GM21360 (cell line): ENCODE measurements around the gene ATP2C2.

Source experiments
- ATAC-seq: cut with Tn5 transposase; IDR thresholded peaks from one replicate; pipeline ENCODE4 v1.9.1; 2021; ENCODE audit warnings: mild to moderate bottlenecking, moderate library complexity; ENCODE audit not compliant: unreplicated experiment

Gene ATP2C2

DNA sequence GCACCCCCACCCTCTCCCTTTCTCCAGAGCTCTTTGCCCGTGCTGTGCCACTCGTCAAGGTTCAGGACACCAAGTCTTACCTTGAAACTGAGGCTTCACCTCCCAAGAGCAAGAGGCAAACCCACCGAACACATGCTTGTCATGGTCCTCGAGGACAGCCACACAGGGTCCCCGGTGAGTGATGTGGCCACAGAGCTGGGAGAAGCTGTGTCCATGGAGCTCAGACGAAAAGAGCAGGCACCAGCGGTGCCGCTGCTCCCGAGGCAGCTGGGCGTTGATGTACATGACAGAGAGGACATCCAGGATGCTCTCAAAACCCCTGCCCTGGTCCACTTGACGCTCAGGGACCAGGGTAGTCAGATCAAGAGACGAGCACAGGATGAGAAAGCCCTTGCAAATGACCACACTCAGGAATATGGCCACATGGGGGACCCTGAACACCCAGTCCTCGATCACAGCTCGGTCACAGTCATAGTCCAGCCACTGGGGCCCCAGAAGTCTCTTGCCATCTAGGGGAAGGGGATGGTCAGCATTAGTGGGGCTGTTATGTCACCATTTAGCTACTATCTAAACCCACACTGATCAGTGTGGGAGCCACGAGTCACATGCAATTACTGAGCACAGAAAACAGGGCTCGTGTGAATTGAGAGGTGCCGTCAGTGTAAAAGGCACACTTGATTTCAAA lies 118.4 kb downstream of the ATP2C2 start:
- ATAC-seq = no peak

DNA sequence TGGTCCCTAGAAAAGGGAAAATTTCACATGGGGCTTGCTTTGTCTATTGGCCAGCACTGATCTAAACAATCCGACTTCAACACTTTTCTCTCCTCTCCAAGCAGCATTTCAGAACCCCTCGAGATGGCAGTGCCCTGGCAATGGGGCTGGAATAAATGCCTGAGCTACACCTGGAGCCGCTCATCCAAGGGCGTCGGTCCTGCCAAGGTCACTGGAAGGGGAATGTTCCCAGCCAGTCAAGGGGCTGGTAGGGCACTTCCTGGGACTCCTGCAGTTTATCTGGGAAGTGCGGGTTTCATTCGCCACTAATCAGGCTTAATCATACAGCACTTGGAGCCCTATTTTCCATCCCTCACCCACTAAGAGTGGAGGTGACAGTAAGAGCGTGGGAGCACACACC lies 119.0 kb downstream of the ATP2C2 start:
- no peak for ATAC-seq

DNA sequence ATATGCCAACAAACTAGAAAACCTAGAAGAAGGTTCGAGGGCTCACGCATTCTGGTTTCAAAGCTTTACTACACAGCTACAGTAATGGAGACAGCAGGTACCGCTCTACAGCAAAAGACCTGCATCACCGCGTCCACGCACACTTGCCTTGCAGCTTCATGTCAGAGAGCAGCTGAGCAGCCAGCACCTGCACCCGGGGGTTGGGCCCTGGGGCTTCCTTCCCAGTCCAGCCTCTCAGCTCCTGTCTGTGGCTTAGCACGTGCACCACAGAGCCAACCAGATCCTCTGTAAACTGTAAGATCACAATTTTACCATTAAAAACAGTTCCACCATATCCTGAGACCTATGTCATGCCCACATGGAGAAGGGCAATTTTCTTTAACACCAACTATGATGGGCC lies 120.8 kb downstream of the ATP2C2 start:
- no peak for ATAC-seq

DNA sequence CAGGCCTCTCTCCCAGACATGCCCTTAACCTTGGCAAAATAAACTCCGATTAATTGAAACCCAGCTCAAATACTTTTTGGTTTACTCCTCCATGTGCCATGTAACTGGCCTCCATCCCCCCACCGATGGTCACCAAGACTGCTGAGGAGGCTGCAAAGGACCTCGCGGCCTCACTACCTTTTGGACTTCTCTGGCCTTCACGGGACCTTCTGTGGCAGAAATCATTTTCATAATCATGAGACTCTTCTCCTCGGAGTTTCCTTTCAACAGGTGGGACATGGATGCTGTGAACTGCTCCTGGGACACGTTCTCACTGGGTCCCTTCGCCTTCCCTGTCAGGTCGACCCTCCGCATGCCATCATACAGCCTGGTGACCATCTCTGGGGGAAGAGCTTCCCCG lies 127.2 kb downstream of the ATP2C2 start:
- no peak for ATAC-seq

GRCh38 chr16:84496991-84497390 lies 128.7 kb downstream of the ATP2C2 start:
- ATAC-seq = no peak

- ATAC-seq = no peak
These were observed 129.3 kb downstream of the ATP2C2 start for GRCh38 chr16:84497418-84498222.

GRCh38 chr16:84498223-84498610 lies 129.9 kb downstream of the ATP2C2 start:
- ATAC-seq = no peak

DNA sequence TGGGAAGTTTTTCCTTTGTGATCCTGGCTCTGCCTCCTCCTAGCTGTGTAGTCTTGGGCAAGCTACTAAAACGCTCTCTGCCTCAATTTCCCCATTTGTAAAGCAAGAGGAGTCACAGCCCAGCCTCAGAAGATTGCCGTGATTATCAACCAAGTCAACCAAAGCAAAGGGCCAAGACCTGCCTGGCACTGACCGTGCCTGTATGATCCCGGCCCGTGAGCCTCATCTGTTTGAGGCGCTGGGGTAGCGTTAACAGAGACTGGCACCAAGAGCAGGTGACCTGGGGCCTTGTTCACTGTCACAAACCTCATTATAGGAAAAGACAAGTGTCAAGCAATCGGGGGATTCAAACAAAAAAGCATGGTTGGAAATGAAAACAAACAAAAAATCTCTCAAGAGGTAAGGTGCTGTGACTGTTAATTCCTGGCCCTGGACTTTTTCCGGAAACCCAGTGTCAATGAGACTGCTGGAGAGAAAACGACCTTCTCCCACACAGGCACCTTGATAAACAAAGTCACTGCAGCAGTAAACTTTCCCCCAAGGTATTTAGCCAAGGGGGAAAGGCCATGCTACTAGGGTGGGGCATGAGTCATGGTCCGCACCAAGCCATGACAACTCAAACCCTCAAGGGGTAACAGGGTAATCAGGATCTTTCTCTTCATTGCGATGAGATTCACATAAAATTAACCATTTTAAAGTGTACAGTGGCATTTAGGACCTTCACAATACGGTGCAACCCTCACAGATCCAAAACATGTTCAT lies 130.7 kb downstream of the ATP2C2 start:
- ATAC-seq = no peak

GRCh38 chr16:84499638-84500037 lies 131.3 kb downstream of the ATP2C2 start:
- no peak for ATAC-seq

- ATAC-seq = no peak
These were observed 132.2 kb downstream of the ATP2C2 start for GRCh38 chr16:84500531-84500930.

GRCh38 chr16:84501077-84501735 lies 132.9 kb downstream of the ATP2C2 start:
- ATAC-seq = no peak

DNA sequence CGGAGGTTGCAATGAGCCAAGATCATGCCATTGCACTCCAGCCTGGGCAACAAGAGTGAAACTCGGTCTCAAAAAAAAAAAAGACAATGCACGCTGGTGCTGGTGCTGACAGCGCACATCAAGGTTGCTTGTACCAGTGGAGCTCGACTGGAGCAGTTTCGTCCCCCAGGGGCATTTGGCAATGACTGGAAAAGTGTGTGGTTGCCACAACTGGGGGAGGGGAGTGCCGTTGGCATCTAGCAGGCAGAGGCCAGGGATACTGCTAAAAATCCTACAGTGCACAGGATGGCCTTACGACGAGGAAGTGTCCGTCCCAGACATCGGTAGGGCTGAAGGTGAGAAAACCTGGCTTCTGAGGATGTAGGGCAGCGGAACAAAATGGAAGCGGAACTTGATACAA lies 133.7 kb downstream of the ATP2C2 start:
- ATAC-seq = no peak

DNA sequence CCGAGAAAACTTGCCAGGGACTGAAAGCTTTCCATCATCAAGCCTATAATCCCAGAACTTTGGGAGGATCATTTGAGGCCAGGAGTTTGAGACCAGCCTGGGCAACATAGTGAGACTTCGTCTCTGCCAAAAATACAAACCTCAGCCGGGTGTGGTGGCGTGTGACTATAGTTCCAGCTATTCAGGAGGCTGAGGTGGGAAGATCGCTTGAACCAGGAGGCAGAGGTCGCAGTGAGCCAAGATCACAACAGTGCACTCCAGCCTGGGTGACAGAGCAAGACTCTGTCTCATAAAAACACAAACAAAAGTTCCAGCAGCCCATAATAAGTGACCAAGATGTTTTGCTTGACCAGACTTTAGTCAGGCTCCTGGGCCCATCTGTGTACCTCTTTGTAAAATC lies 134.2 kb downstream of the ATP2C2 start:
- no peak for ATAC-seq

DNA sequence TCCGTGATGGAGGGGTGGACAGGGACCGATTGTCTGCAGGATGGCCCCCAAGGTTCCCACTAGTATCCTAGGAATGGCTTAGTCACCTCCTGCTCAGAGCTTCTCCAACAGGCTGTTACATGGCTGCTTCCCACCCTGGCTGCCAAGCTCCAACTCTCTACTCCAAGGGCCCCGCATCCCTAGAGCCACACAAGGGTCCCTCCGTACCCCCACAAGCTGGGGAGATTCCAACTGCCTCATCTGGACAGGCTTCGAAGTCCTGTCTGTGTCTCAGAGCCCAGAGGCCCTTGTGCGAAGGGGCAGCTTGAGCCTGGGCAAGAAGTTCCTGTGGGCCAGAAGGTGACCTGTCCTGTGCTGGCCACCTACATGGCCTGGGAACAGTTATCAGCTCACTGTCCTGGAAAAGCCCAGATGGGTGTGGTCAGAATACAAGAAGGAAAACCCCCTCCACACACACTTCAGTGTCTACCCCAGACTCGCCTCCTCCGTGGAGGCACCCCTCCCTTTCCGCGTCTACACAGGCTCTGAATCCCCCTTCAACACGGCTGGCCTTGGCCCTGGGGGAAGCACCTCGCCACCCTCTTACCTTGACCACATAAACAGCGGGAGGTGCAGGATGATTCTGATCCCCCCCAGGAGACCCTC lies 135.5 kb downstream of the ATP2C2 start:
- no peak for ATAC-seq

DNA sequence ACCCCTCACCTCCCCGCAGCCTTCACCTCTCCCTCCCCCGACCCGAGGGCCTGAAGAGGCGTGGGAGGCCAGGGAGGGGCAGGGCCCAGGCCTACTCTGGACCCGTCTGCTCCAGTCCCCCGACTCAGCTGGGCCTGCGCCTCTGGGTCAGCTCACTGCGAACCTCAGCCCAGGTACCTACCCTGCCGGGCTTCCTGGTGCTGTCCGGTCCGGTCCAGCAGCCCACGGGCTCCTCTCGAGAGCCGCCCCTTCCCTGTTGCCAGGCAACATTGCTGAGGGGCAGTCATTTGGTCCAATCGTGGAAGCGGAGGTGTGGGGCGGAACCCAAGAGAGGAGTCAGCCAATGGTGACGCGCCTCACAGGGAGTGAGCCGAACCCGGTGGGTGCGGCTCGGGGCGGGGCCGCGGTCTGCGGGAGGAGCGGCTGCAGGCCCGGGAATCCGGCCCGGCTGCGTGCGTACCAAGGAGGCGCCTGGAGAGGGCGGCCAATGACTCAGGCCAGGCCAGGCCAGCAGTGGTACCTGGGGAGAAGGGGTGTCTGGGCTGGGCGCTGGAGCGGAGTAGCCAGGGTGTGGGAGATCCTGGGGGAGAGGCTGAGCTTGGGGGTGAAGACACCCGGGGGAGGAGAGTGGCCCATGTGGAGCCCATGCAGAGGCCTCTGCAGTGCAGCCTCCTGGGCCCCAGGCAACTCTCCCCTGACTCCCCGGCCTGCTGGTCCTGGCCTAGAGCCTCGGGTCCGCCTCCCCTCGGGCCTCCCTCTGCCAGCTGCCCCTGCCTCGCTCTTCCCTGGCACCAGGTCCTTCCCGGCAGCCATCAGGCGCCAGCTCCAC lies 136.3 kb downstream of the ATP2C2 start, which contains the start of gene MEAK7:
MEAK7 (minus strand) TSS at position 240 of the 829 bp plus-strand sequence. CDS start 6,573 bp downstream, outside the sequence.
- ATAC-seq = peak; percentile 93

GRCh38 chr16:84505249-84506187 lies 137.2 kb downstream of the ATP2C2 start:
- ATAC-seq = no peak

DNA sequence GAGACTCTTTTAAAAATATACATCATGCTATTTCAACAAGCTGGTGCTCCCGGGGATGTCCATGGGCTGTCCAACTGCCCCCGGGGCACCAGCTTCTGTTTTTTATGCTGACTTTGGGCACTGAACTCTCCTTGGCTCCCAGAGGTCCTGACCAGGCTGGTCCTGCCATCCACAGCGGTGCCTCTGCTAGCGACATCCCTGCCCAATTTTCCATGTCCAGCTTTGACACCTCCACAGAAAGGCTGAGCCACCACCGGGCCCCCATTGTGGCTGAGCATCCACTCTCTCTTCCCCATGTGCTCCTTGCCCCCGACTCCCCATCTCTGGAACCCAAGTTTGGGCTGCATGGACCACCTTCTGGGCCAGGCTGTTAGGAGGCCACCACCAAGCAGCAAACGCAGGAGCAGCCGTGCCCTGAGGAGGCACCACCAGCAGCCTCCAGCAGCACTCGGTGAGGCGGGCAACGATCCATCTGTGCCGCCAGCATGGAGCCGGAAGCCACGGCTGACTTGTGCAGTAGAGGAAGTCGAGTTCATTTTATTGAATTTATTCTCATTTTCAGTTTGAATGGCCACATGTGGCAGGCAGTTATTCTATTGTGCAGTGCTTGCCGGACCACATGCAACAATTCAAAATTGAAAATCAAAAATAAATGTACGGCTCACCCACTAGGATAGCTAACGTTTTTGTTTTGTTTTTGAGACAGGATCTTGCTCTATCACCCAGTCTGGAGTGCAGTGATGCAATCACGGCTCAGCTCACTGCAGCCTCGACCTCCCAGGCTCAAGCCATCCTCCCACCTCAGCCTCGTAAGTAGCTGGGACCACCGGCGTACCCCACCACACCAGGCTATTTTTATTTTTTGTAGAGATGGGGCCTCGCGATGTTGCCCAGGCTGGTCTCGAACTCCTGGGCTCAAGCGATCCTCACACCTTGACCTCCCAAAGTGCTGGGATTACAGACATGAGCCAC lies 139.0 kb downstream of the ATP2C2 start:
- no peak for ATAC-seq
